Keratinocyte (primary cell): ENCODE data around the gene FBXO33. TPM values are rescaled to one million over a fixed set of nuclear protein-coding genes. Genes with fewer than 3 reads are reported as not detected.

Source experiments
- DNase-seq: peaks from one replicate; pipeline ENCODE4 v3.0.0-alpha.2; 2011; ENCODE audit warnings: low read depth, missing footprints, low spot score
- FAIRE-seq: peaks from 2 replicates; lab custom pipeline; 2011; peaks lifted over from hg19 to GRCh38; lab: Jason Lieb, UNC
- H2AFZ ChIP-seq: 2 replicates; pipeline ENCODE4 v1.6.0; 2012; ENCODE audit warnings: low read length, control low read depth, inconsistent platforms; ENCODE audit not compliant: control insufficient read depth
- H3K27ac ChIP-seq: 2 replicates; pipeline ENCODE4 v1.5.1; 2011; ENCODE audit warnings: low read length; ENCODE audit not compliant: control insufficient read depth, insufficient read depth
- H3K27me3 ChIP-seq: 3 replicates; pipeline ENCODE4 v1.6.0; 2011; ENCODE audit warnings: low read length; ENCODE audit not compliant: control insufficient read depth, insufficient read depth; ENCODE audit errors: extremely low read depth
- H3K36me3 ChIP-seq, 2 experiments: 2 replicates in 1 of 2; 3 replicates in 1 of 2; pipeline ENCODE4 v1.5.1; 2011; ENCODE audit warnings: low read length in 2 of 2, mild to moderate bottlenecking in 1 of 2; ENCODE audit not compliant: control insufficient read depth in 2 of 2, insufficient read depth in 2 of 2; ENCODE audit errors: extremely low read depth in 1 of 2
- H3K4me1 ChIP-seq: 3 replicates; pipeline ENCODE4 v1.5.1; 2011; ENCODE audit warnings: low read length; ENCODE audit not compliant: control insufficient read depth, insufficient read depth; ENCODE audit errors: extremely low read depth
- H3K4me2 ChIP-seq: 3 replicates; pipeline ENCODE4 v1.6.0; 2011; ENCODE audit warnings: low read depth, low read length; ENCODE audit not compliant: control insufficient read depth, insufficient read depth; ENCODE audit errors: extremely low read depth
- H3K4me3 ChIP-seq, 3 experiments: fragments of 200-600 bp in 1 of 3; sonication (generic) in 1 of 3; 2 replicates in 2 of 3; 3 replicates in 1 of 3; pipeline ENCODE4 v1.5.1; 2011 to 2016; ENCODE audit warnings: low read length in 3 of 3, mild to moderate bottlenecking in 3 of 3, control low read depth in 2 of 3, inconsistent platforms in 1 of 3, low read depth in 1 of 3, mixed read lengths in 1 of 3, mixed run types in 1 of 3, moderate library complexity in 1 of 3; ENCODE audit not compliant: control insufficient read depth in 2 of 3, insufficient read depth in 2 of 3; ENCODE audit errors: extremely low read depth in 1 of 3
- H3K79me2 ChIP-seq: 2 replicates; pipeline ENCODE4 v1.6.0; 2012; ENCODE audit warnings: low read length; ENCODE audit not compliant: control insufficient read depth, insufficient read depth
- H3K9ac ChIP-seq: 3 replicates; pipeline ENCODE4 v1.6.0; 2011; ENCODE audit warnings: low read length; ENCODE audit not compliant: control insufficient read depth, insufficient read depth; ENCODE audit errors: extremely low read depth
- H3K9me1 ChIP-seq: 3 replicates; pipeline ENCODE4 v1.6.0; 2011; ENCODE audit warnings: low read length; ENCODE audit not compliant: control insufficient read depth, insufficient read depth; ENCODE audit errors: extremely low read depth
- H3K9me3 ChIP-seq: 2 replicates; pipeline ENCODE4 v1.5.1; 2012; ENCODE audit warnings: low read depth, low read length; ENCODE audit not compliant: control insufficient read depth
- H4K20me1 ChIP-seq: 3 replicates; pipeline ENCODE4 v1.6.0; 2011; ENCODE audit warnings: low read length; ENCODE audit not compliant: control insufficient read depth, insufficient read depth; ENCODE audit errors: extremely low read depth
- EZH2 ChIP-seq: IDR thresholded peaks from one replicate; pipeline ENCODE4 v1.6.1; 2012; ENCODE audit warnings: inconsistent platforms, mild to moderate bottlenecking, low read length, moderate library complexity
- dilution Hi-C: fragments of 300-500 bp; cut with MboI; formaldehyde crosslinking; loops from one replicate; pipeline ENCODE4 v1.7.0; 2020; ENCODE audit warnings: low sequenced_read_pairs; ENCODE audit not compliant: extremely low pct_ligation_motif_present
- polyA plus RNA-seq, 5 experiments: library from polyadenylated mRNA; depleted of rRNA in 3 of 5; stranded (reverse) in 3 of 5; stranded (forward) in 1 of 5; unstranded in 1 of 5; fragments of >200 nt; gene quantifications; 1 replicate in 1 of 5; 2 replicates in 3 of 5; 3 replicates in 1 of 5; pipeline versions ENCODE4 v1.2.1 to v1.2.3, GENCODE V29; 2011 to 2012; ENCODE audit warnings: missing spikeins in 2 of 5, low read depth in 1 of 5, low replicate concordance in 1 of 5
- TF ChIP-seq, protein P1 (sequence below), 3 experiments: IDR thresholded peaks in 1 of 3; conservative IDR thresholded peaks in 1 of 3; optimal IDR thresholded peaks in 1 of 3; 2 replicates in 2 of 3; 3 replicates in 1 of 3; pipeline versions ENCODE3 to v1.5.1; 2011; ENCODE audit warnings: low read length in 3 of 3, mild to moderate bottlenecking in 3 of 3, moderate library complexity in 2 of 3, control low read depth in 1 of 3, inconsistent platforms in 1 of 3; ENCODE audit not compliant: insufficient read depth in 2 of 3; ENCODE audit errors: extremely low read depth in 1 of 3

The FBXO33 gene
- polyA plus RNA-seq, 1 donor (not counting 4 experiments of a cell fraction or from before 2014, with no cell fraction given) = 12.0 TPM

- no peaks in the 10 kb centered on the region for H3K9me1 ChIP-seq
- no peak for FAIRE-seq
- TF ChIP-seq EZH2 = no peak
- TF ChIP-seq, protein P1, sequence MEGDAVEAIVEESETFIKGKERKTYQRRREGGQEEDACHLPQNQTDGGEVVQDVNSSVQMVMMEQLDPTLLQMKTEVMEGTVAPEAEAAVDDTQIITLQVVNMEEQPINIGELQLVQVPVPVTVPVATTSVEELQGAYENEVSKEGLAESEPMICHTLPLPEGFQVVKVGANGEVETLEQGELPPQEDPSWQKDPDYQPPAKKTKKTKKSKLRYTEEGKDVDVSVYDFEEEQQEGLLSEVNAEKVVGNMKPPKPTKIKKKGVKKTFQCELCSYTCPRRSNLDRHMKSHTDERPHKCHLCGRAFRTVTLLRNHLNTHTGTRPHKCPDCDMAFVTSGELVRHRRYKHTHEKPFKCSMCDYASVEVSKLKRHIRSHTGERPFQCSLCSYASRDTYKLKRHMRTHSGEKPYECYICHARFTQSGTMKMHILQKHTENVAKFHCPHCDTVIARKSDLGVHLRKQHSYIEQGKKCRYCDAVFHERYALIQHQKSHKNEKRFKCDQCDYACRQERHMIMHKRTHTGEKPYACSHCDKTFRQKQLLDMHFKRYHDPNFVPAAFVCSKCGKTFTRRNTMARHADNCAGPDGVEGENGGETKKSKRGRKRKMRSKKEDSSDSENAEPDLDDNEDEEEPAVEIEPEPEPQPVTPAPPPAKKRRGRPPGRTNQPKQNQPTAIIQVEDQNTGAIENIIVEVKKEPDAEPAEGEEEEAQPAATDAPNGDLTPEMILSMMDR (optimal IDR thresholded peaks at IDR 0.05 in 1 of 3, IDR thresholded peaks at IDR 0.05 in 1 of 3, conservative IDR thresholded peaks at IDR 0.05 in 1 of 3; ENCODE audit: extremely low read depth in 1 of 3, insufficient read depth in 2 of 3, low read length in 3 of 3) = no peak
- H3K9ac ChIP-seq = no peak overlapping the region
- no peaks in the 10 kb centered on the region for H3K4me1 ChIP-seq
- H3K27ac ChIP-seq = no peak overlapping the region
- dilution Hi-C loops = no loop called here
- no peak for DNase-seq
- peaks cover 0 to 6% of the 10 kb centered on the region in 2 experiments for H3K36me3 ChIP-seq
- no peak overlapping the region for H2AFZ ChIP-seq
- H4K20me1 ChIP-seq = no peaks in the 10 kb centered on the region
- no peak overlapping the region for H3K4me2 ChIP-seq
- H3K27me3 ChIP-seq = no peaks in the 10 kb centered on the region
- no peaks in the 10 kb centered on the region for H3K79me2 ChIP-seq
- no peaks in the 10 kb centered on the region for H3K9me3 ChIP-seq
- no peak overlapping the region for H3K4me3 ChIP-seq
These were observed 65.5 kb downstream of the FBXO33 start for GRCh38 chr14:39366460-39367386.

- H3K27ac ChIP-seq = no peak overlapping the region
- no peak overlapping the region for H3K4me3 ChIP-seq
- no peaks in the 10 kb centered on the region for H3K9me3 ChIP-seq
- no peak for TF ChIP-seq EZH2
- TF ChIP-seq, protein P1 (optimal IDR thresholded peaks at IDR 0.05 in 1 of 3, IDR thresholded peaks at IDR 0.05 in 1 of 3, conservative IDR thresholded peaks at IDR 0.05 in 1 of 3; ENCODE audit: extremely low read depth in 1 of 3, insufficient read depth in 2 of 3, low read length in 3 of 3) = no peak
- H2AFZ ChIP-seq = no peak overlapping the region
- H4K20me1 ChIP-seq = no peaks in the 10 kb centered on the region
- H3K27me3 ChIP-seq = no peaks in the 10 kb centered on the region
- no peak overlapping the region for H3K9ac ChIP-seq
- H3K79me2 ChIP-seq = no peaks in the 10 kb centered on the region
- H3K9me1 ChIP-seq = no peaks in the 10 kb centered on the region
- H3K4me1 ChIP-seq = no peaks in the 10 kb centered on the region
- no peak overlapping the region for H3K4me2 ChIP-seq
- FAIRE-seq (no peak), DNase-seq (no peak)
- dilution Hi-C loops = no loop called here
- H3K36me3 ChIP-seq = peaks cover 0 to 3% of the 10 kb centered on the region in 2 experiments
These were observed 66.9 kb downstream of the FBXO33 start for GRCh38 chr14:39365354-39365753.
